CD14-positive monocyte (primary cell): ENCODE results near the gene UBE2E2. TPM values are rescaled to one million over a fixed set of nuclear protein-coding genes. Genes with fewer than 3 reads are reported as not detected.

Experiments used
- DNase-seq, 3 donors: peaks; one replicate each; pipeline ENCODE4 v3.0.0-alpha.2; 2011 to 2022
- H2AFZ ChIP-seq: 2 replicates; pipeline ENCODE4 v1.6.0; 2012; ENCODE audit warnings: mild to moderate bottlenecking, low read depth, low read length, inconsistent platforms; ENCODE audit not compliant: insufficient read depth, poor library complexity, severe bottlenecking
- H3K27ac ChIP-seq, 2 donors: 1 replicate in 1 of 2; 2 replicates in 1 of 2; pipeline ENCODE4 v1.5.1; 2012 to 2013; ENCODE audit warnings: low read length in 2 of 2, control low read depth in 1 of 2, inconsistent platforms in 1 of 2, low read depth in 1 of 2, mild to moderate bottlenecking in 1 of 2
- H3K27me3 ChIP-seq, 2 donors: one replicate each; pipeline versions ENCODE4 v1.6.0 to v1.6.1; 2011 to 2013; ENCODE audit warnings: low read length in 2 of 2; ENCODE audit not compliant: control insufficient read depth in 2 of 2, insufficient read depth in 2 of 2
- H3K36me3 ChIP-seq, 2 donors: replicated peaks in 1 of 2; 1 replicate in 1 of 2; 2 replicates in 1 of 2; pipeline versions ENCODE4 v1.5.1 to v1.6.1; 2012 to 2013; ENCODE audit warnings: low read length in 2 of 2, control low read depth in 1 of 2, inconsistent platforms in 1 of 2, mild to moderate bottlenecking in 1 of 2; ENCODE audit not compliant: insufficient read depth in 2 of 2, control insufficient read depth in 1 of 2
- H3K4me1 ChIP-seq, 2 donors: 1 replicate in 1 of 2; 2 replicates in 1 of 2; pipeline versions ENCODE4 v1.5.1 to v1.6.1; 2012 to 2013; ENCODE audit warnings: low read length in 2 of 2, control low read depth in 1 of 2, inconsistent platforms in 1 of 2, mild to moderate bottlenecking in 1 of 2, moderate library complexity in 1 of 2; ENCODE audit not compliant: insufficient read depth in 2 of 2, control insufficient read depth in 1 of 2
- H3K4me2 ChIP-seq: replicated peaks from 2 replicates; pipeline ENCODE3; 2012; ENCODE audit warnings: low read length, moderate library complexity, mild to moderate bottlenecking; ENCODE audit not compliant: poor library complexity, severe bottlenecking; ENCODE audit errors: extremely low read depth
- H3K4me3 ChIP-seq, 3 experiments: fragments of 200-600 bp in 1 of 3; sonication (generic) in 1 of 3; replicated peaks in 1 of 3; 1 replicate in 2 of 3; 2 replicates in 1 of 3; pipeline ENCODE4 v1.5.1; 2011 to 2013; ENCODE audit warnings: low read length in 3 of 3, mild to moderate bottlenecking in 3 of 3, control low read depth in 2 of 3, low read depth in 2 of 3, inconsistent platforms in 1 of 3, moderate library complexity in 1 of 3
- H3K79me2 ChIP-seq: 2 replicates; pipeline ENCODE4 v1.6.0; 2012; ENCODE audit warnings: mild to moderate bottlenecking, control low read depth, inconsistent platforms, low read length, moderate library complexity; ENCODE audit not compliant: insufficient read depth
- H3K9ac ChIP-seq: 2 replicates; pipeline ENCODE4 v1.6.0; 2017; ENCODE audit warnings: low read length, mild to moderate bottlenecking; ENCODE audit not compliant: insufficient read depth, poor library complexity, severe bottlenecking
- H3K9me3 ChIP-seq, 2 donors: replicated peaks in 1 of 2; 1 replicate in 1 of 2; 2 replicates in 1 of 2; pipeline versions ENCODE4 v1.5.1 to v1.6.1; 2012 to 2013; ENCODE audit warnings: low read length in 2 of 2, control low read depth in 1 of 2; ENCODE audit not compliant: control insufficient read depth in 1 of 2, insufficient read depth in 1 of 2
- H4K20me1 ChIP-seq: 2 replicates; pipeline ENCODE4 v1.6.0; 2012; ENCODE audit warnings: mild to moderate bottlenecking, low read length, control low read depth, moderate library complexity; ENCODE audit not compliant: insufficient read depth
- H3K27ac Mint-ChIP-seq, 7 donors: one replicate each; pipeline ENCODE4 v1.8.0; 2020; ENCODE audit warnings: mild to moderate bottlenecking in 7 of 7, mixed read lengths in 7 of 7, moderate library complexity in 6 of 7, inconsistent platforms in 2 of 7
- H3K27me3 Mint-ChIP-seq, 3 donors: one replicate each; pipeline ENCODE4 v1.8.0; 2021 to 2022; ENCODE audit warnings: low read depth in 3 of 3, mild to moderate bottlenecking in 3 of 3, mixed read lengths in 3 of 3, moderate library complexity in 3 of 3, inconsistent platforms in 1 of 3
- H3K36me3 Mint-ChIP-seq, 2 donors: one replicate each; pipeline ENCODE4 v1.8.0; 2020; ENCODE audit warnings: mixed read lengths in 2 of 2, inconsistent platforms in 1 of 2, mild to moderate bottlenecking in 1 of 2
- H3K4me1 Mint-ChIP-seq: one replicate; pipeline ENCODE4 v1.8.0; 2020; ENCODE audit warnings: mild to moderate bottlenecking, mixed read lengths
- H3K4me3 Mint-ChIP-seq, 2 donors: one replicate each; pipeline ENCODE4 v1.8.0; 2020; ENCODE audit warnings: mild to moderate bottlenecking in 2 of 2, mixed read lengths in 2 of 2, moderate library complexity in 1 of 2
- H3K9me3 Mint-ChIP-seq, 7 donors: one replicate each; pipeline ENCODE4 v1.8.0; 2020 to 2022; ENCODE audit warnings: mixed read lengths in 7 of 7, mild to moderate bottlenecking in 6 of 7, moderate library complexity in 6 of 7, inconsistent platforms in 2 of 7
- CTCF ChIP-seq: fragments of 200-600 bp; IDR thresholded peaks from one replicate; pipeline ENCODE4 v1.8.0; 2022; ENCODE audit warnings: antibody characterized with exemption, mild to moderate bottlenecking
- WGBS: methylation state at CpG from one replicate; pipeline ENCODE4 v1.1.5; 2013; ENCODE audit warnings: missing lambda C conversion rate; ENCODE audit not compliant: insufficient coverage; 5-methylcytosine and 5-hydroxymethylcytosine counted together
- intact Hi-C, 2 donors: fragments of 100-400 bp; cut with micrococcal nuclease; formaldehyde crosslinking; loops; one replicate each; pipeline versions ENCODE4 v1.15.0 to v1.15.1; 2023
- polyA plus RNA-seq, 3 donors: library from polyadenylated mRNA; depleted of rRNA in 1 of 3; unstranded in 2 of 3; stranded (reverse) in 1 of 3; fragments of 300-500 nt in 2 of 3; fragments of >200 nt in 1 of 3; fragmentation: Illumina TruSeq in 2 of 3; gene quantifications; 1 replicate in 2 of 3; 2 replicates in 1 of 3; pipeline ENCODE4 v1.2.3, GENCODE V29; 2012 to 2021

The UBE2E2 gene
- polyA plus RNA-seq, 3 donors: 25.8 to 78.0 (median 66.3) TPM

GRCh38 chr3:23575697-23576096, 372.6 kb downstream of the UBE2E2 start:
- WGBS: no CpG with 5 or more reads among the region's 3 CpGs
- H3K36me3 ChIP-seq: no peaks in the 10 kb centered on the region
- H3K4me2 ChIP-seq: no peak overlapping the region
- H3K27ac ChIP-seq: no peak overlapping the region
- intact Hi-C loops: no loop called here
- no peak for DNase-seq
- no peak overlapping the region for H2AFZ ChIP-seq
- no peak overlapping the region for H3K9ac ChIP-seq
- no peak overlapping the region for H3K27ac Mint-ChIP-seq
- H3K79me2 ChIP-seq: no peaks in the 10 kb centered on the region
- no peak for TF ChIP-seq CTCF
- H4K20me1 ChIP-seq: no peaks in the 10 kb centered on the region
- H3K4me1 ChIP-seq: no peaks in the 10 kb centered on the region
- no peak overlapping the region for H3K4me3 ChIP-seq
- no peaks in the 10 kb centered on the region for H3K27me3 ChIP-seq
- no peak overlapping the region for H3K4me3 Mint-ChIP-seq
- H3K27me3 Mint-ChIP-seq: no peaks in the 10 kb centered on the region
- H3K36me3 Mint-ChIP-seq: peaks cover 0 to 2% of the 10 kb centered on the region in 2 donors
- H3K9me3 Mint-ChIP-seq: peaks cover 3 to 8% (median 6%) of the 10 kb centered on the region in 7 donors
- no peaks in the 10 kb centered on the region for H3K9me3 ChIP-seq
- no peaks in the 10 kb centered on the region for H3K4me1 Mint-ChIP-seq

GRCh38 chr3:23576379-23576959, 373.3 kb downstream of the UBE2E2 start:
- no peaks in the 10 kb centered on the region for H3K27me3 Mint-ChIP-seq
- Histone ChIP-seq H3K4me1 (no peaks in the 10 kb centered on the region), H3K36me3 (no peaks in the 10 kb centered on the region), H3K9me3 (no peaks in the 10 kb centered on the region), H3K4me2 (no peak overlapping the region), H3K9ac (no peak overlapping the region), H3K27me3 (no peaks in the 10 kb centered on the region), H4K20me1 (no peaks in the 10 kb centered on the region), H3K79me2 (no peaks in the 10 kb centered on the region), H3K4me3 (no peak overlapping the region), H2AFZ (no peak overlapping the region), H3K27ac (no peak overlapping the region)
- 100% methylated on average over 2 of the region's 2 CpGs for WGBS
- H3K4me1 Mint-ChIP-seq: no peaks in the 10 kb centered on the region
- H3K9me3 Mint-ChIP-seq: peaks cover under 1 to 6% (median 3%) of the 10 kb centered on the region in 7 donors
- peaks cover 0 to 2% of the 10 kb centered on the region in 2 donors for H3K36me3 Mint-ChIP-seq
- no peak for TF ChIP-seq CTCF
- intact Hi-C loops: no loop called here
- no peak overlapping the region for H3K4me3 Mint-ChIP-seq
- no peak for DNase-seq
- H3K27ac Mint-ChIP-seq: no peak overlapping the region
